ENCODE results near the gene C10orf90.

GRCh38 chr10:126569513-126570244, 100.8 kb downstream of the C10orf90 start:
- TF ChIP-seq POLR2A (IDR thresholded peaks at IDR 0.05): no peak
- TF ChIP-seq CTCF (IDR thresholded peaks at IDR 0.05): no peak

Measured in Peyer's patch (tissue), 4 donors.